Activated T-helper 17 cell treated with anti-CD3 and anti-CD28 coated beads, Interleukin-2, amount 50 U/mL, for 72 hours (primary cell): ENCODE data around the gene B9D1. TPM values are rescaled to one million over a fixed set of nuclear protein-coding genes. Genes with fewer than 3 reads are reported as not detected.
A peak's percentile ranks its signal among the peaks of the same experiment; 100 is the strongest.

Experiments used
- ATAC-seq: fragments of 150-1000 bp; cut with Tn5 transposase; replicated peaks from 2 replicates; pipeline ENCODE4 v1.10.0; 2021; ENCODE audit warnings: mild to moderate bottlenecking, moderate library complexity
- H3K27ac Mint-ChIP-seq: one replicate; pipeline ENCODE4 v1.8.0; 2022; ENCODE audit warnings: mixed read lengths
- H3K27me3 Mint-ChIP-seq: one replicate; pipeline ENCODE4 v1.8.0; 2022; ENCODE audit warnings: mixed read lengths
- H3K36me3 Mint-ChIP-seq: one replicate; pipeline ENCODE4 v1.8.0; 2022; ENCODE audit warnings: low read depth, mild to moderate bottlenecking, mixed read lengths
- H3K4me1 Mint-ChIP-seq: one replicate; pipeline ENCODE4 v1.8.0; 2022; ENCODE audit warnings: mixed read lengths
- H3K4me3 Mint-ChIP-seq: one replicate; pipeline ENCODE4 v1.8.0; 2022; ENCODE audit warnings: mild to moderate bottlenecking, mixed read lengths
- H3K9me3 Mint-ChIP-seq: one replicate; pipeline ENCODE4 v1.8.0; 2022; ENCODE audit warnings: mixed read lengths
- total RNA-seq, 2 donors: library from RNA; stranded (reverse); gene quantifications; one replicate each; pipeline ENCODE4 v1.2.3, GENCODE V29; 2022

The B9D1 gene
- 1 to 10 TPM; 2.8 to 3.4 TPM for total RNA-seq

GRCh38 chr17:19362277-19363113 lies at the start of gene B9D1:
B9D1 (minus strand) TSS chr17:19362723; CDS start chr17:19362569, 154 bp downstream.
- Mint-ChIP-seq H3K4me3 (peak within 1 kb of the TSS; percentile 82), H3K4me1 (peaks cover 5% of the 10 kb centered on the region), H3K27ac (no peak within 1 kb of the TSS), H3K9me3 (no peaks in the 10 kb centered on the region), H3K27me3 (peaks cover 18% of the 10 kb centered on the region), H3K36me3 (no peaks in the 10 kb centered on the region)
- ATAC-seq = peak; percentile 91

- Mint-ChIP-seq H3K36me3 (no peaks in the 10 kb centered on the region), H3K27me3 (no peaks in the 10 kb centered on the region), H3K9me3 (no peaks in the 10 kb centered on the region), H3K4me1 (no peaks in the 10 kb centered on the region), H3K27ac (no peak overlapping the region), H3K4me3 (no peak overlapping the region)
- no peak for ATAC-seq
Measured at GRCh38 chr17:19411631-19412030, 49.1 kb upstream of the B9D1 start.

GRCh38 chr17:19410875-19411620 lies 48.5 kb upstream of the B9D1 start, which contains the start of gene RNF112:
RNF112 (plus strand) TSS chr17:19411232; CDS start chr17:19411409, 177 bp downstream.
- Mint-ChIP-seq H3K27ac (peak within 1 kb of the TSS; percentile 42), H3K9me3 (no peaks in the 10 kb centered on the region), H3K36me3 (no peaks in the 10 kb centered on the region), H3K27me3 (no peaks in the 10 kb centered on the region), H3K4me1 (no peaks in the 10 kb centered on the region), H3K4me3 (no peak within 1 kb of the TSS)
- ATAC-seq = no peak

- no peak overlapping the region for H3K4me3 Mint-ChIP-seq
- no peak for ATAC-seq
- no peaks in the 10 kb centered on the region for H3K36me3 Mint-ChIP-seq
- H3K9me3 Mint-ChIP-seq = no peaks in the 10 kb centered on the region
- H3K4me1 Mint-ChIP-seq = no peaks in the 10 kb centered on the region
- no peaks in the 10 kb centered on the region for H3K27me3 Mint-ChIP-seq
- peak overlapping the region; percentile 42 for H3K27ac Mint-ChIP-seq
Measured at GRCh38 chr17:19410091-19410490, 47.6 kb upstream of the B9D1 start.

GRCh38 chr17:19409509-19409908 lies 47.0 kb upstream of the B9D1 start:
- Mint-ChIP-seq H3K9me3 (no peaks in the 10 kb centered on the region), H3K27me3 (no peaks in the 10 kb centered on the region), H3K4me3 (no peak overlapping the region), H3K36me3 (no peaks in the 10 kb centered on the region), H3K27ac (no peak overlapping the region), H3K4me1 (no peaks in the 10 kb centered on the region)
- peak; percentile 67 for ATAC-seq

GRCh38 chr17:19409066-19409465 lies 46.5 kb upstream of the B9D1 start:
- H3K27me3 Mint-ChIP-seq = no peaks in the 10 kb centered on the region

GRCh38 chr17:19408346-19408710 lies 45.8 kb upstream of the B9D1 start:
- Mint-ChIP-seq H3K4me1 (no peaks in the 10 kb centered on the region), H3K9me3 (no peaks in the 10 kb centered on the region)

More at GRCh38 chr17:19409066-19409465, 46.5 kb upstream of the B9D1 start:
- Mint-ChIP-seq H3K27ac (no peak overlapping the region), H3K9me3 (no peaks in the 10 kb centered on the region), H3K4me3 (no peak overlapping the region), H3K4me1 (no peaks in the 10 kb centered on the region), H3K36me3 (no peaks in the 10 kb centered on the region)
- ATAC-seq = no peak

GRCh38 chr17:19407601-19408345 lies 45.2 kb upstream of the B9D1 start:
- Mint-ChIP-seq H3K27me3 (no peaks in the 10 kb centered on the region), H3K4me1 (no peaks in the 10 kb centered on the region), H3K36me3 (no peaks in the 10 kb centered on the region), H3K27ac (no peak overlapping the region), H3K4me3 (no peak overlapping the region), H3K9me3 (no peaks in the 10 kb centered on the region)
- ATAC-seq = no peak

More at GRCh38 chr17:19408346-19408710, 45.8 kb upstream of the B9D1 start:
- Mint-ChIP-seq H3K27me3 (no peaks in the 10 kb centered on the region), H3K4me3 (no peak overlapping the region), H3K36me3 (no peaks in the 10 kb centered on the region), H3K27ac (no peak overlapping the region)
- no peak for ATAC-seq

- Mint-ChIP-seq H3K27ac (no peak overlapping the region), H3K27me3 (no peaks in the 10 kb centered on the region), H3K9me3 (no peaks in the 10 kb centered on the region), H3K4me1 (no peaks in the 10 kb centered on the region), H3K36me3 (no peaks in the 10 kb centered on the region), H3K4me3 (no peak overlapping the region)
- ATAC-seq = no peak
Measured at GRCh38 chr17:19405114-19405513, 42.6 kb upstream of the B9D1 start.

- Mint-ChIP-seq H3K4me3 (no peak overlapping the region), H3K4me1 (no peaks in the 10 kb centered on the region), H3K27ac (no peak overlapping the region), H3K27me3 (no peaks in the 10 kb centered on the region), H3K36me3 (no peaks in the 10 kb centered on the region), H3K9me3 (no peaks in the 10 kb centered on the region)
- no peak for ATAC-seq
Measured at GRCh38 chr17:19404264-19404663, 41.7 kb upstream of the B9D1 start.

- no peaks in the 10 kb centered on the region for H3K27me3 Mint-ChIP-seq
- H3K4me3 Mint-ChIP-seq = no peak overlapping the region
Measured at GRCh38 chr17:19403021-19403420, 40.5 kb upstream of the B9D1 start.

GRCh38 chr17:19402171-19402570 lies 39.6 kb upstream of the B9D1 start:
- no peak for ATAC-seq
- Mint-ChIP-seq H3K27me3 (no peaks in the 10 kb centered on the region), H3K36me3 (no peaks in the 10 kb centered on the region), H3K9me3 (no peaks in the 10 kb centered on the region), H3K4me3 (no peak overlapping the region), H3K4me1 (no peaks in the 10 kb centered on the region), H3K27ac (no peak overlapping the region)

More at GRCh38 chr17:19403021-19403420, 40.5 kb upstream of the B9D1 start:
- H3K9me3 Mint-ChIP-seq = no peaks in the 10 kb centered on the region
- H3K36me3 Mint-ChIP-seq = no peaks in the 10 kb centered on the region
- ATAC-seq = no peak
- no peak overlapping the region for H3K27ac Mint-ChIP-seq
- H3K4me1 Mint-ChIP-seq = no peaks in the 10 kb centered on the region

GRCh38 chr17:19401321-19402010 lies 38.9 kb upstream of the B9D1 start:
- H3K4me1 Mint-ChIP-seq = no peaks in the 10 kb centered on the region
- ATAC-seq = no peak
- no peaks in the 10 kb centered on the region for H3K27me3 Mint-ChIP-seq
- no peaks in the 10 kb centered on the region for H3K9me3 Mint-ChIP-seq
- H3K27ac Mint-ChIP-seq = no peak overlapping the region
- H3K36me3 Mint-ChIP-seq = no peaks in the 10 kb centered on the region
- H3K4me3 Mint-ChIP-seq = no peak overlapping the region
